ENCODE results near the gene REPS1.

DNA sequence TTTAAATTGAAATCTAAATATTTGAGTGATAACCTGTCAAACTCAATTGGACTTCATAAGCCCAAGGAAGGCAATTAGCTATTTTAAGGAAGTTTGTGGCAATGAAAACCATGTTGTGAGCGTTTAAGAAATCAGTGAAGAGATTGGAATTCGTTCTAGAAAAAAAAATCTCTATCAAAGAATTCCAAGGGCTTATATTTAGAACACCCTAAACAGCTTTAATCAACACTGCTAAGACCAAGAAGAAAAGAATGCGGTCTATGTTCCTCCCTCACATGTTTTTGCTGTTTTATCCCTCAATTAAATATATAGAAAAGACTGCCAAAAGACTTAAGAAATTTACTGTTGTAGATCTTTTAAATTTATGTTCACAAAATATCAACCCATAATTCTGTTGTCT is 23.9 kb upstream of the REPS1 start:
- TF ChIP-seq POLR2A (IDR thresholded peaks at IDR 0.05; ENCODE audit: low read length) (no peak), GATA1 (IDR thresholded peaks at IDR 0.05; ENCODE audit: low read depth, low read length) (no peak)

Measured in erythroblast (primary cell).